ENCODE measurements around the gene AFMID.
"Not testable (repeated sequence)": the region's sequence is repeated elsewhere in the genome, so short reads cannot be mapped to it uniquely, and the experiment has no call there.

AFMID gene

GRCh38 chr17:78148286-78149016, 38.7 kb upstream of the AFMID start:
- no peak overlapping the region for H3K4me3 ChIP-seq
- peak overlapping the region in 1 of 21 experiments; percentile 1 for H3K27ac ChIP-seq

GRCh38 chr17:78151514-78152008, 35.6 kb upstream of the AFMID start:
- Histone ChIP-seq H3K4me3 (no peak overlapping the region), H3K27ac (peak overlapping the region in 10 of 21 experiments; percentile 0 to 61 (median 22))

- Histone ChIP-seq H3K27ac (peak overlapping the region in 14 of 21 experiments; percentile 9 to 67 (median 35)), H3K4me3 (no peak overlapping the region)
Measured at GRCh38 chr17:78154903-78155811, 32.0 kb upstream of the AFMID start.

- no peak overlapping the region for H3K4me3 ChIP-seq
- peak overlapping the region in 18 of 21 experiments; percentile 28 to 78 (median 69) for H3K27ac ChIP-seq
Measured at GRCh38 chr17:78159575-78160158, 27.5 kb upstream of the AFMID start.

GRCh38 chr17:78163881-78164747, 23.0 kb upstream of the AFMID start:
- no peak overlapping the region for H3K4me3 ChIP-seq
- no peak overlapping the region for H3K27ac ChIP-seq

GRCh38 chr17:78164748-78165607, 22.2 kb upstream of the AFMID start:
- peak overlapping the region in 1 of 21 experiments; percentile 6 for H3K27ac ChIP-seq
- no peak overlapping the region for H3K4me3 ChIP-seq

- H3K27ac ChIP-seq, result no peak overlapping the region
- H3K4me3 ChIP-seq, result no peak overlapping the region
Measured at GRCh38 chr17:78166416-78166815, 20.7 kb upstream of the AFMID start.

GRCh38 chr17:78168242-78168902, 18.8 kb upstream of the AFMID start, which contains the start of gene SYNGR2:
Gene SYNGR2 (plus strand): TSS chr17:78168581. CDS start chr17:78168617, 36 bp downstream.
- peak within 1 kb of the TSS; percentile 54 to 99 (median 94) for H3K27ac ChIP-seq
- peak within 1 kb of the TSS; percentile 62 to 95 (median 76) for H3K4me3 ChIP-seq

GRCh38 chr17:78168903-78169793, 18.0 kb upstream of the AFMID start:
- Histone ChIP-seq H3K4me3 (peak overlapping the region; percentile 62 to 95 (median 76)), H3K27ac (peak overlapping the region; percentile 54 to 99 (median 94))

GRCh38 chr17:78170692-78171590, 16.2 kb upstream of the AFMID start:
- Histone ChIP-seq H3K27ac (peak overlapping the region in 11 of 21 experiments; percentile 12 to 84 (median 47)), H3K4me3 (no peak overlapping the region)

GRCh38 chr17:78171591-78172248, 15.4 kb upstream of the AFMID start:
- H3K4me3 ChIP-seq, result not testable (repeated sequence)
- H3K27ac ChIP-seq, result peak overlapping the region in 17 of 21 experiments; percentile 4 to 85 (median 47)

GRCh38 chr17:78172249-78173051, 14.7 kb upstream of the AFMID start:
- no peak overlapping the region for H3K4me3 ChIP-seq
- peak overlapping the region in 18 of 21 experiments; percentile 4 to 85 (median 64) for H3K27ac ChIP-seq

- no peak overlapping the region for H3K4me3 ChIP-seq
- peak overlapping the region in 17 of 21 experiments; percentile 14 to 85 (median 66) for H3K27ac ChIP-seq
Measured at GRCh38 chr17:78173097-78173715, 14.0 kb upstream of the AFMID start.

Data from skin epidermis (tissue), 12 donors.